ENCODE measurements around the gene TAAR6.
"Not testable (repeated sequence)": the region's sequence is repeated elsewhere in the genome, so short reads cannot be mapped to it uniquely, and the experiment has no call there.

The TAAR6 gene

DNA sequence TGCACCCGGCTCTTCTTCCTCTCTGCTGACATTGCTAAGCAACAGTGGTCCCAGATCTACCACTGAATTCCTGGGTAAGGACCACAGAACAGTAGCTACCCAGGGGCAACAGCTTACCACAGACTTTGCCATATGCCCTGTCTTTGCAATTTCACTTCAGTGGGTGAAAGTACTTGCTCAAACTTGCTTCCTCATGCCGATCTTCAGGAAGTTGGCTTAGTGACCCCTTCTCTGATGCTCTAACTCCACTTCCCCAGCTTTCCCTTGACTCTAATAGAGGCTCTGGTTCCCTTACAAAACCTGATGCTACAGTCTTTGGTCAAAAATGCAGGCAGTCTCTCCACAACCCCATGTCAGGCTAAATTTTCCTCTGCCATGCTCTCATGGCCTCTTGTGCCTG lies 22.7 kb downstream of the TAAR6 start:
- DNase-seq (ENCODE audit: insufficient read length) (no peak), FAIRE-seq (no peak)
- TF ChIP-seq POLR2A (IDR thresholded peaks at IDR 0.05; ENCODE audit: low read depth, low read length) (no peak), TAF1 (IDR thresholded peaks at IDR 0.05; ENCODE audit: borderline replicate concordance, low read depth, low read length) (no peak), POLR2AphosphoS5 (IDR thresholded peaks at IDR 0.05; ENCODE audit: low read depth, low read length) (no peak)

DNA sequence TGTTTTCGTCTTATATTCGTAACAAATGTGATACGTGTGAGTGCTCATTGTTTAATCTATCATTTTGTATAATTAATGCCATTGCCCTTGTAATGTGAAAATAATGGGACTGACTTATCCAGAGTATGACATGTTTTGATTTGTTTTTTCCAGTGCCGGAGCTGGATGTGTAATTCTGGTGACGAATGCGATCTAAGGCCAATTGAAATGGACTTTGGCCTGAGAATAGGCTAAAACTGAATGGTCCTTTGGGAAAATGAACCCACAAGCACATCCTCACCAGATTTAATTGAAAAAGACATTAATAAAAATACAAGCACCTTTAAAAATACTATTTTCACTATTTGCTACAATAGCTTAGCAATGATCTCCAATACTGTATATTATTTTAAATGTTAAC lies 26.1 kb downstream of the TAAR6 start:
- no peak for FAIRE-seq
- DNase-seq (ENCODE audit: insufficient read length): no peak
- TF ChIP-seq POLR2AphosphoS5 (IDR thresholded peaks at IDR 0.05; ENCODE audit: low read depth, low read length) (no peak), TAF1 (IDR thresholded peaks at IDR 0.05; ENCODE audit: borderline replicate concordance, low read depth, low read length) (no peak), POLR2A (IDR thresholded peaks at IDR 0.05; ENCODE audit: low read depth, low read length) (no peak)

DNA sequence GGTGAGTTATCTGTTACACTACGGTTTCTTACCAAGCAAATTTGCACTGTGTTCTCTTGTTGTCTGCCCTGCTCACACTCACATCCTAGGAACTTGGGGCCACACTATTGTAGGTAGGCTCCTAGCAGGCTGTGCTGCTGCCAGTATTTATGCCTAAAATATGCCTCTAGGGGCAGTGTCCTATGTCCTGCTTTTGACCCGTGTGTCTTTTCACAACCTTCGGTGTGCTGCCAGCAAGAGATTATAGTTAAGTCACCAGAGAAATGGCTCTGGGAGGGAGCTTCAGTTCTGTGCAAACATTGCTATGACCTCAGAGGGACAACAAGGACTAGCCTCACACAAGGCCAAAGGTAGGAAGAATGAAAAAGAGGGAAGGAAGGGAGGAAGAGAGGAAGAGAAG lies 28.4 kb downstream of the TAAR6 start:
- FAIRE-seq (no peak), DNase-seq (ENCODE audit: insufficient read length) (no peak)
- TF ChIP-seq POLR2A (IDR thresholded peaks at IDR 0.05; ENCODE audit: low read depth, low read length) (no peak), TAF1 (IDR thresholded peaks at IDR 0.05; ENCODE audit: borderline replicate concordance, low read depth, low read length) (no peak), POLR2AphosphoS5 (IDR thresholded peaks at IDR 0.05; ENCODE audit: low read depth, low read length) (no peak)

DNA sequence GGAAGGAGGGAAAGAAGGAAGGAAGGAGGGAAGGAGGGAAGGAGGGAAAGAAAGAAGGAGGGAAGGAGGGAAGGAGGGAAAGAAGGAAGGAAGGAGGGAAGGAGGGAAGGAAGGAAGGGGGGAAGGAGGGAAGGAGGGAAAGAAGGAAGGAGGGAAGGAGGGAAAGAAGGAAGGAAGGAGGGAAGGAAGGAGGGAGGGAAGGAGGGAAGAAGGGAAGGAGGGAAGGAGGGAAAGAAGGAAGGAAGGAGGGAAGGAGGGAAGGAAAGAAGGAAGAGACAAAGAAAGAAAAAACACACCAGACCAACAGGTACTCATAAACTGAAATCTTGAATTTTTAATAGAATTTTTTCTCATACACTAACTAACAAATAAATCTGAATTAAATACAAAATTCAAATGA lies 30.8 kb downstream of the TAAR6 start:
- FAIRE-seq: not testable (repeated sequence)

DNA sequence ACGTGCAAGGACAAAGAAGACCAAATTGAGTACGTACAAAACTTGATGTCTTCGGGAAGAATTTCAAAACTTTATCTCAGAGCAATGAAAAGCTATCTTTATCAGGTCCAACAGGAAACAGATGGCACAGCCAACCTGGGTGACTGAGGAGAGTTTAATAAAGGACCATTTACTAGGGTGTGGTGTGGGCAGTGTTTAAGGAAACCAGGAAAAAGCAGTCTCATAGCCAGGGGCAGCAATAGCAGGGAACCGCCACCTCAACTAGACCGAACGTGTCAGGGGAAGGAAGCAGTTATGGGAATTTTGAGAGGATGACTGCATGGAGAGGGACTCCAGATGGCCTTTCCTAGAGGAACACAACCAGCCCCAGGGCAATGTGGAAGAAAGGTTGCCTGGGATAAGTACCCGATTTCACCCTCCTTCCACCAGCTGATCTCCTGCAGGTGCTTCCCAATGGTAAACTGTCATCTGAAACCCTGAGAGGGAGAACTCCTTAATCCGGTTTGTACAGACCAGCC lies 34.6 kb downstream of the TAAR6 start:
- TF ChIP-seq POLR2A (IDR thresholded peaks at IDR 0.05; ENCODE audit: low read depth, low read length) (no peak), POLR2AphosphoS5 (IDR thresholded peaks at IDR 0.05; ENCODE audit: low read depth, low read length) (no peak), TAF1 (IDR thresholded peaks at IDR 0.05; ENCODE audit: borderline replicate concordance, low read depth, low read length) (no peak)
- no peak for DNase-seq (ENCODE audit: insufficient read length)
- no peak for FAIRE-seq

More for the DNA sequence above, 30.8 kb downstream of the TAAR6 start:
- DNase-seq (ENCODE audit: insufficient read length): not testable (repeated sequence)

DNA sequence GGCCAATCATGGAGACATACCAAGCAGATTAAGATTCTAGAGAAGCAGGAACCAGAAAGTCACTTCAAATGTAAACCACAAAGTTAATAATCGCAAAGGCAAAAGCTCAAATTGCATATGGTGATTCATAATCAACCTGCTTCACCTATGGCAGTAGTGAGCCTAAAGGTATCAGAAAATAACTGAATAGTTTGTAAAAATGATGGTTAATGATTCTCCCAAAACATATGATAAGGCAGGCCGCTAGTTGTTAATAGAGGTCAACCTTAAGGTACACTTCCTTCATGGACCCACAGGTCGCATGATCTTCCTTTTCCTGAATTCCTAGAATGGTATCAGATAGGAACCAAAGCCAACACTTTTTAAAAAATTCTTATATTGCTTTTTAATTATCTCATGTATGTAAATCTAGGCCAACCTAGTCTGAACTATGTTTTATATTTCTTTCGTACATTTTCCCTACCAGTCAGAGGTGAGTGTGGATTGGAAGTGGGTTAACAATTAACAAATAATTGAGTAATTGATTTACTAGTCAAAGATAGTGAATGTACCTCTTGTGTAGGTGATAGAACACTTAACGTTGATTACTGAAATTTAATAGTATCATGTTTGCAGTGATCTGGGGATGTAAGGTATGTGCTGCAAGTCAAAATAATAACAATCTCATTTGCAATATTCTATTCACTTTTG lies 37.6 kb downstream of the TAAR6 start:
- TF ChIP-seq TAF1 (IDR thresholded peaks at IDR 0.05; ENCODE audit: borderline replicate concordance, low read depth, low read length) (no peak), POLR2A (IDR thresholded peaks at IDR 0.05; ENCODE audit: low read depth, low read length) (no peak), POLR2AphosphoS5 (IDR thresholded peaks at IDR 0.05; ENCODE audit: low read depth, low read length) (no peak)
- no peak for FAIRE-seq
- DNase-seq (ENCODE audit: insufficient read length): no peak

DNA sequence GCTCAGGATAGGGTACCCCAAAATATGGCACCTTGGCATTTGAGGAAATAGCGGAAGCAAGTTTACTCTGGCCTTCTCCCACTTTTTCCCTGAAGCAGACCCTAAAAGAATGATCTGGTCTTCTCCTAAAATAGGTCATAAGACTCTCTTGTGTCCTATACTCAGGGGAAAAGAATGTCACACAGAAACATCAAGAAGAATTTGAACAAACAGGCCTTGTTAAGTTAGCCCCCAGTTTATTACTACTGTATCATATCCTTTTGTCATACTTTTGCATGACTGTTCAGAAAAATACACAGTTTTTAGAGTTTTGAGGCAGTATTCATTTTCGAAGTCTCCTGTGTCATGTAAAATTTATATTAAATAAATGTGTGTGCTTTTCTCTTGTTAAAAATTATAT lies 41.5 kb downstream of the TAAR6 start:
- FAIRE-seq (no peak), DNase-seq (ENCODE audit: insufficient read length) (no peak)
- TF ChIP-seq POLR2AphosphoS5 (IDR thresholded peaks at IDR 0.05; ENCODE audit: low read depth, low read length) (no peak), TAF1 (IDR thresholded peaks at IDR 0.05; ENCODE audit: borderline replicate concordance, low read depth, low read length) (no peak), POLR2A (IDR thresholded peaks at IDR 0.05; ENCODE audit: low read depth, low read length) (no peak)

DNA sequence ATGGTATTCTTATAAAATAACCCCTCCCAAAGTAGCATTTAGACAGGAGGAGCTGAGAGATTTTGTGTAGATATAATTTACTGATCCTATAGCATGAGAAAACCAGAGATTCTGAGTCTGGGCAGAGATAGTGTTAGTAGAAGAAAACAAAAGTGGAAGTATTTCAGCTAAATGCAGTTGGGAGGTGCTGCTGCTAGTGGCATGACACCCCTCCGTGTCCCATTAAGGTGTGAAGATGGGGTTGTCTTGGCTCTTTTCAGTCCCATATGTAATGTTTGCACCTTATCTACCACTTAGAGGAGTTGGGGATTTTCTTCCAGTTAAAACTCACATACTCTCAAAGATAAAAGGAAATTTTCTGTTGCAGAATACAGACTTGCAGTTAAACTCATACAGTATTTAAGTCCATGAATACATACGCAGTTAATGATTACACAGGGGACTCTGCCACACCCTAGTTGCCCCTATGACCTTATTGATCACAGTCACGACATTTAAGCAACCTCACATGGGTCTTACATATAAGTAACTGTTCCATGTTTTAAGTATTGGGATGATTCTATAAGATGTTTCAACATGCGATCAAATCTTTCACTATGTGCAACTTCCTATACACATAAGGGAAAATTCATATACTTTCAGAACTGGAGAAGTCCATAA lies 42.5 kb downstream of the TAAR6 start:
- TF ChIP-seq POLR2A (IDR thresholded peaks at IDR 0.05; ENCODE audit: low read depth, low read length) (no peak), POLR2AphosphoS5 (IDR thresholded peaks at IDR 0.05; ENCODE audit: low read depth, low read length) (no peak)
- DNase-seq (ENCODE audit: insufficient read length) (no peak), FAIRE-seq (no peak)

DNA sequence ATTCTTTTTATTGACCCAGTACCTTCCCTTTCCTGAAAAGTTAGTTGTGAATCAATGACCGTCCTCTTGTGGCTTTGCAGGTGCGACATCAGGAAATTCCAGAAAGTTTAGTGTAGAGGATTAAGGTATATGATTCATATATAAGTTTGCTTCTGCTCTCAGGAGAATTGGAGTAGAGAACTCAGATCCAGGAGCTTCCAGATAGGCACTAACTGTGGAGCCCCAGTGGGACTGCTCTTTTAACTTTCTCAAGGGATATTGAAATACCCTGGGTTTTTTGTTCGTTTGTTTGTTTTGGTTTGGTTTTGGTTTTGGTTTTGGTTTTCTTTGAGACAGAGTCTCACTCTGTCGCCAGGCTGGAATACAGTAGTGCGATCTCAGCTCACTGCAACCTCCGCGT lies 44.4 kb downstream of the TAAR6 start:
- FAIRE-seq (no peak), DNase-seq (ENCODE audit: insufficient read length) (no peak)
- TF ChIP-seq POLR2A (IDR thresholded peaks at IDR 0.05; ENCODE audit: low read depth, low read length) (no peak), TAF1 (IDR thresholded peaks at IDR 0.05; ENCODE audit: borderline replicate concordance, low read depth, low read length) (no peak), POLR2AphosphoS5 (IDR thresholded peaks at IDR 0.05; ENCODE audit: low read depth, low read length) (no peak)

DNA sequence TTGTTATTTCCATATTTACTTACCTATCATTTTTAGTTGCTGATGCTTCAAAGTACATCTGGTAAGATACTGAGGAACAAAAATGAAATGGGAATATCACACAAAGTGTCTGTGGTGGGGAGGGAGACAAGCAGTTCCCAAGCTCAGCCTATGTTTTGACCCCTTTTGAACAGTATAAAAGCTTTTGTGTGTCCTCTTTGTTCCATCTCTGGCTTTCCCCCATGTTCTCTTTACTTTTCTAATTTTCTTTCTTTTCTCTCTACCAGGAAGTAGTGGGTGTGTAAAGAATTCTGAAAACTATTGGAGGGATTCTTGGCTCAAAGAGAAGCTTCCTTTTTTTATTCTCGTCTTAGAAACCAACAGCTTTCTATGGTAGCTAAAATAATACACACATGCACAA lies 46.6 kb downstream of the TAAR6 start:
- FAIRE-seq (no peak), DNase-seq (ENCODE audit: insufficient read length) (no peak)

More for the DNA sequence above, 46.6 kb downstream of the TAAR6 start:
- TF ChIP-seq POLR2A (IDR thresholded peaks at IDR 0.05; ENCODE audit: low read depth, low read length) (no peak), TAF1 (IDR thresholded peaks at IDR 0.05; ENCODE audit: borderline replicate concordance, low read depth, low read length) (no peak), POLR2AphosphoS5 (IDR thresholded peaks at IDR 0.05; ENCODE audit: low read depth, low read length) (no peak)

All from GM12892 (cell line).